Measurements from ENCODE around the gene SLC9A7. TPM values are rescaled to one million over a fixed set of nuclear protein-coding genes. Genes with fewer than 3 reads are reported as not detected.
A peak's percentile ranks its signal among the peaks of the same experiment; 100 is the strongest.
"Not testable (repeated sequence)": the region's sequence is repeated elsewhere in the genome, so short reads cannot be mapped to it uniquely, and the experiment has no call there.

SLC9A7 gene
- 1 to 10 TPM; 2.9 to 3.9 TPM for total RNA-seq

DNA sequence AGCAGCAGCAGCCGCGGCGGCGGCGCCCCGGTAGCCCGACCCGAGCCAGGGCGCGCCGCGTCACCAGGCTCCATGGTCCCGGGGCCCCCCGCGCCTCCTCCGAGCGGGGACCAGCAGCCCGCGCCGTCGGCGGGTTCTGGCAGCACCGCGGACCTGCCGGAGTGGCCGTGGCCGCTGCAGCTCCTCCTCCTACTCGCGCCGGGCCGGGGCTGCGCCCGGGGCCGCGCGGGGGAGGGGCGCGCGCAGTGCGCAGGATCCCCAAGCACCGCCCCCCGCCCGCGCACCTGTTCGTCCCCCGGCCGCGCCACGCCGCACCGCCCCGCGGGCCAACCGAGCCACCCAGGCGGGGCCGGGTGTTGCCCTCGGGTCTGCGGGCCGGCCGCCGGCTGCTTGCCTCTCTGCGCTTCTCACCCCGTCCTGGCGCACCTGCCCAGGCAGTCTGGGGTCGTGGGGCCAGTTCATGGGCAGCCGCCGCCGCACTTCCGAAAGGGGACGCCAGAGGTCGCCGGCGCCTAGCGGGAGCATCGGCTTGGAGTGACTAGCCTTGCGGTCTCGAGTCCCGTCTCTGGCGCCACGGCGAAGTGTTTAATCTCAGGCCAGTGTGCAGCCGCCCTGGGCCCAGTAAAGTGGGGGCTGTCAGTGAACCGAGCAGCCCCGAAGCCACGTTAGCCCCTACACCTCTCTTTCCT lies at the start of gene SLC9A7:
Gene SLC9A7, minus strand, starts transcription at position 163 of the 689 bp plus-strand sequence. Its CDS starts 89 bp downstream, at position 74.
- POLR2A ChIA-PET = interaction anchor here (1.0 kb wide), 1 partner anchor 54 kb away, joined by 3 read pairs; no protein-coding TSS in a partner anchor

DNA sequence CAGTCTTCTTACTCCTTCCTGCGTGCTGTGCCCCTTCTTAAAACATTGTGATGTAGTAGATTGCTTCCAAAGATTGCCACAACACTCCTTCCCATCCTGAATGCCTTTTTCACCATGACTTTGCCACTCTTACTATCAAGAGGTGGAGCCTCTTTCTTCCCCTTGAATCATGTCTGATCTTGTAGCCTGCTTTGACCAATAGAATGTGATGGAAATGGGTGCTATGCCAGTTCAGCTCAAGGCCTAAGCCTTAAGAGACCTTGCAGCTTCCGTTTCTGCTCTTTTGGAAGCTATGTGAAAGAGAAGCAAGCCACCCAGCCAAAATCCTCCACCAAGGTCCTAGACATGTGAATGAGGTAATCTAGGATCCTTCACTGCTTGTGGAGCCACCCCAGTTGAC lies 46.4 kb upstream of the SLC9A7 start:
- Mint-ChIP-seq H3K36me3 (no peaks in the 10 kb centered on the region), H3K9me3 (no peaks in the 10 kb centered on the region), H3K27ac (no peak overlapping the region), H3K27me3 (peaks cover 12% of the 10 kb centered on the region), H3K4me3 (no peak overlapping the region), H3K4me1 (no peaks in the 10 kb centered on the region)
- DNase-seq (no peak), ATAC-seq (ENCODE audit: low read depth) (no peak)
- POLR2A ChIA-PET = no interaction called here

More for the DNA sequence above, at the start of gene SLC9A7:
- H3K9me3 Mint-ChIP-seq = no peaks in the 10 kb centered on the region
- no peaks in the 10 kb centered on the region for H3K36me3 Mint-ChIP-seq
- peak within 1 kb of the TSS; percentile 73 for H3K27ac Mint-ChIP-seq
- ATAC-seq (ENCODE audit: low read depth) (peak; percentile 85), DNase-seq (peak; percentile 86)
- H3K27me3 Mint-ChIP-seq = peaks cover 5% of the 10 kb centered on the region
- H3K4me1 Mint-ChIP-seq = peaks cover 17% of the 10 kb centered on the region
- peak within 1 kb of the TSS; percentile 88 for H3K4me3 Mint-ChIP-seq

DNA sequence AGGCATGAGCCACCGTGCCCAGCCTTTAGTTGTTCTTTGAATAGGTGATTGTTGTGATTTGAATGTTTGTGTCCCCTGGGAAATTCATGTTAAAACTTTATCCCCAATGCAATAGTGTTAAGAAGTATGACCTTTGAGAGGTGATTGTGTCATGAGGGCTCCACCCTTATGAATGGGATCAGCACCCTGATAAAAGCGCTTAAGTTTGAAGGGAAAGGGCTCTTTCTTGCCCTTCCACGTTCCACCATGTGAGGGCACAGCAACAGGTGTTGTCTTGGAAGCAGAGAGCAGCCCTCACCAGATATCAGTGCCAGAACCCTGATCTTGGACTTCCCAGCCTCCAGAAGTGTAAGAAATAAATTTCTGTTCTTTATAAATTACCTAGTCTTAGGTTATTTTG lies 44.2 kb upstream of the SLC9A7 start:
- no peaks in the 10 kb centered on the region for H3K9me3 Mint-ChIP-seq
- H3K4me3 Mint-ChIP-seq = no peak overlapping the region
- H3K27ac Mint-ChIP-seq = no peak overlapping the region
- no peak for ATAC-seq (ENCODE audit: low read depth)
- H3K36me3 Mint-ChIP-seq = no peaks in the 10 kb centered on the region
- H3K4me1 Mint-ChIP-seq = no peaks in the 10 kb centered on the region
- no peak for DNase-seq
- peaks cover 10% of the 10 kb centered on the region for H3K27me3 Mint-ChIP-seq
- POLR2A ChIA-PET = no interaction called here

DNA sequence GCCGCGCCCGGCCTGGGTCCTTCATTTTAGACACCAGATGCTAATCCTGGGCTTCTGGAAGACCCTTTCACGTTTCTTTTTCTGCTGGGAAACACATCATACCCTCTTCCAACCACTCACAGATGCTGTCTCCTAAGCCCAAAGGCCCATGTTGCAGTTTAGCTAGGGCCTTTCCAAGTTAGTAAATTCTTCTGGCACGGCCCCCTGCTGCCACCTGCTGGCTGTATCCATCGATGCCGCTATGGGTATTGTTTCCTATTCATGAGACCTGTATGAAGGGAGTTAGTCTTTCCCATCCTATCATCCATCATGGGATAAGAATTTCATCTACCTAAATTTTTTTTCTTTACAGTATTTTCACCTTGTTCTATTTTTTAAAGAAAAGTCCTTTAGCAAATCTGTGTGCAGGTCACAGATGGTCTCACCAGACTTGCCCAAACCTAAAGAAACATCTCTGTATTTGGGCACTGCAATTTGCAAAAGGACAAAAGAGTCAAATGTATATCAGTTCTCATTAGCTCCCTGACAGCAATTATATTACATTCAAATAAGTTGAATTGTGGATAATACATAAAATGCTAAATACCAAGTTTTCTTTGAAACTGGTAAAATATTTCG lies 37.8 kb upstream of the SLC9A7 start:
- ATAC-seq (ENCODE audit: low read depth) (no peak), DNase-seq (peak; percentile 70)
- peaks cover 7% of the 10 kb centered on the region for H3K4me1 Mint-ChIP-seq
- H3K27me3 Mint-ChIP-seq = peaks cover 5% of the 10 kb centered on the region
- POLR2A ChIA-PET = no interaction called here
- H3K36me3 Mint-ChIP-seq = no peaks in the 10 kb centered on the region
- H3K4me3 Mint-ChIP-seq = no peak overlapping the region
- H3K27ac Mint-ChIP-seq = no peak overlapping the region
- no peaks in the 10 kb centered on the region for H3K9me3 Mint-ChIP-seq

DNA sequence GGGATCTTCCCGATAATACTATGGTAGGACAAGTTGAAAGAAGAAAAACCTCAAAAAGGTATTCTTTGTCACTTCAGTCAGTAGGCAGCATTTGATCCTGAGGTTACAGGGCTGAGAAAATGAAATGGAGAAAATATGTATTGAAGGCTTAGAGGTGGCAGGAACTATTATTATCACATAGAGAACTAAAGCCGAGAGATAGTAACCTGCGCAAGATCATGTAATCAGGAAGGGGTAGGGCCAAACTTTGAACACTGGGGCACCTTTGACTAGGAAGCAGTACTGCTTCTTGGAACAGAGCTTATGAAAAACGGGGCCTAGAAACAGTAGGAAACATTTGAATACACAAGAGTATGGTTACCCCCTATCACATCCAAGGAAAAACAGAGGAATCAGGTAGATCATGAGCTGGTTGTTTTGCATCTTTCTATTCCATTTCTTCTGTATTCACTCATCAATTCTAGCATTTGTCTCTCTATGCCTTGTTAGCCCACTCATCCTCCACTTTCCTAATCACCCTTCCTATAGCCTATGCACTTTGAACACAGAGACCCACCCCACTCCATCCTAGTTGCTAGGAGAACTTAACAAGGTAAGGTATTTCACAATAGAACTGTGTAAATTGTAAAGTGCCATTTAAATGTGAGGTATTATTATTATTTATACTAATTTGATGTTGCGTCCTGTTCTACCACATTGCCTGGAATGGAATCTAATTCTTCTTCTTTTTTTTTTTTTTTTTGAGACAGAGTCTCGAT lies 34.6 kb upstream of the SLC9A7 start:
- Mint-ChIP-seq H3K4me3 (no peak overlapping the region), H3K27ac (no peak overlapping the region), H3K9me3 (no peaks in the 10 kb centered on the region), H3K36me3 (no peaks in the 10 kb centered on the region), H3K4me1 (peaks cover 7% of the 10 kb centered on the region), H3K27me3 (no peaks in the 10 kb centered on the region)
- DNase-seq (no peak), ATAC-seq (ENCODE audit: low read depth) (no peak)
- POLR2A ChIA-PET = no interaction called here

DNA sequence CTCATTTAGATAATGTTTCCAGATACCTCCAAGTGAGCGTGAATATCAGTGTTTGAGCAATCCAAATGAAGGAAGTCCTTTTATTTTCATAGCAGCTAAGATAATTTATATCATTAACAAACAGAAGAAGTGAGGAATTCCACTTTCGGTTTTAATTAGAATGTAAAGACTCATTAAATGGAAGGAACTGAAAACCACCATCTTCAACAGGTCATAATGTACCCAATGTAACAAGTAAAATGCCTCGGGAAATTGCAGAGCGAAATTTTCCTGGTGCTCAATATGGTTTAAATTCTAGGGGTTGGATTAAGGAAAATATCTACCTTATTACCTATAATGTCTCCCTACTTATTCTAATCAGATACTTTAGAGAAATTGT lies 33.9 kb upstream of the SLC9A7 start:
- H3K27ac Mint-ChIP-seq = peak overlapping the region; percentile 7

DNA sequence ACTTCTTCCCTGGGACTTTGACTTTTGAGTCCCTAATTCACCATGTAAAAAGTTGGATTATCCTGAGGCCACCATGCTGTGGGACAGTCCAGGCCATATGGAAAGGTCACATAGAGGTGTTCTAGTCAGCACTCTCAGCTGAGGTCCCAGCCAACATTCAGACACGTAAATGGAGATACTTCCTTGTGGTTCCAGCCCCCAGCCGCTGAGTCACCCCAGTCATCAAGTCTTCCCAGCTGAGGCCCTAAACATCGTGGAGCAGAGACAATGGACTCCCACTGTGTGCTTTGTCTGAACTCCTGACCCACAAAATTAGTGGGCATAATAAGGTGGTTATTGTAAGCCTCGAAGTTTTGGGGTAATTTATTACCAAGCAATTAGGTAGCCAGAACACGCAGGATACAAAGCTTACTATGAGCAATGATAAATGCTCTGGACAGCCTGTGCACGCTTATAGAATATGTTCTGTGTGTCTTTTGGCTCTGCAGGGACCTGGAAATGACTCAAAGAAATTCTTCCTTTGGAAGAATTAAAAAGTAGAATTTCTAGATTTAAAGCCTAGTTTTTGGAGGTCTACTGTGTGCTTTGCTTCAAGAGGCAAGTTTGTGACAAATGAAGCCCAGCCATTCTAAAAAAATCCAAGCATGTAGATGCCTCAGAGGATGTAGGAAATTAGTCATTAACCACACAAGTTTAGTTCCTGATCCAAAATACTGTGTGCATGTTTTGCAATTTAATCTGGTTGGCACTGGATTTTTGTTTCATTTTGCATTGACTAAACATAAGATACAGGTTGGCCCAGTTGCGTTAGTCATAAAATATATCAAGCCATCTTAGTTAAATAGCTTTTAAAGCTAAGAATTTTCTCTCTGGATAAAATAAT lies 33.2 kb upstream of the SLC9A7 start:
- Mint-ChIP-seq H3K4me3 (peak overlapping the region; percentile 4), H3K27ac (peak overlapping the region; percentile 7), H3K36me3 (no peaks in the 10 kb centered on the region), H3K4me1 (peaks cover 7% of the 10 kb centered on the region), H3K27me3 (no peaks in the 10 kb centered on the region), H3K9me3 (no peaks in the 10 kb centered on the region)
- ATAC-seq (ENCODE audit: low read depth) = peak; percentile 50
- POLR2A ChIA-PET = interaction anchor here (0.6 kb wide), 1 partner anchor 267 kb away, joined by 3 read pairs; no protein-coding TSS in a partner anchor
- DNase-seq = no peak

More for the DNA sequence above, 33.9 kb upstream of the SLC9A7 start:
- H3K4me1 Mint-ChIP-seq = peaks cover 7% of the 10 kb centered on the region
- no peaks in the 10 kb centered on the region for H3K27me3 Mint-ChIP-seq
- H3K4me3 Mint-ChIP-seq = peak overlapping the region; percentile 4
- ATAC-seq (ENCODE audit: low read depth) = no peak
- DNase-seq = no peak
- no peaks in the 10 kb centered on the region for H3K9me3 Mint-ChIP-seq
- no peaks in the 10 kb centered on the region for H3K36me3 Mint-ChIP-seq
- POLR2A ChIA-PET = interaction anchor here (0.6 kb wide), 1 partner anchor 267 kb away, joined by 3 read pairs; no protein-coding TSS in a partner anchor

DNA sequence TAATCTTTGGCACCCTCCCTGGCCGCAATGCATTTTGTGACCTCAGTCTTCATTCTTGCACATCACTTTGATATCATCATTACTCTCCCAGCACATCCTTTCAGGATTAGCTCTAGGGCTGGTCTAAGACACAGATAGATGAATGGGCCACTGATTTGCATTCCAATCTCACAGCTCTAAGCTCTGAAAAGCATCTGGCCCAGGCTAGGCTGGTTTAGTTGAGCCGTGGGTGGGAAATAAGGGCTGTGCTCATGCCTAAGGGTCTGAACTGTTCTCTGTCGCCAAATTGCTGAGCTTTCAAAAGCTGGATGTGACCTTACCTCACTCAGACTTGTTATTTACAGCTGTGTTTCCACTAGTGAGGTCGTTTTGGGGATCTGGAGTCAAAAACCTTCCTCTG lies 30.0 kb upstream of the SLC9A7 start:
- Mint-ChIP-seq H3K27me3 (no peaks in the 10 kb centered on the region), H3K9me3 (no peaks in the 10 kb centered on the region), H3K4me3 (no peak overlapping the region), H3K4me1 (peaks cover 7% of the 10 kb centered on the region), H3K36me3 (no peaks in the 10 kb centered on the region), H3K27ac (no peak overlapping the region)
- no peak for ATAC-seq (ENCODE audit: low read depth)
- POLR2A ChIA-PET = no interaction called here
- no peak for DNase-seq

DNA sequence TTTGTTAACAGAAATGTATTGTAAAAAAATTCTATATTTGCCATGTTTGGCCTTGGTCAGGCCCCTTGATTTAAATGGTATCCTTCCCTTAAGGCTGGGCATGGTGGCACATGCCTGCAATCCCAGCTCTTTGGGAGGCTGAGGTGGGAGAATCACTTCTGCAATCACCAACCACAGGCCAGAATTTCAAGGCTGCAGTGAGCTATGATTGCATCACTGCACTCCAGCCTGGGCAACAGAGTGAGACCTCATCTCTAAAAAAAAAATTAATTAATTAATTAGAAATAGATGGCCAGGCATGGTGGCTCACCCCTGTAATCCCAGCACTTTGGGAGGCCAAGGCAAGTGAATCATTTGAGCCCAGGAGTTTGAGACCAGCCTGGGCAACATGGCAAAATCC lies 25.5 kb upstream of the SLC9A7 start:
- POLR2A ChIA-PET; H3K9me3 Mint-ChIP-seq; H3K4me3 Mint-ChIP-seq; H3K27me3 Mint-ChIP-seq; DNase-seq; ATAC-seq (ENCODE audit: low read depth); H3K4me1 Mint-ChIP-seq; H3K27ac Mint-ChIP-seq; H3K36me3 Mint-ChIP-seq: not testable (repeated sequence)

DNA sequence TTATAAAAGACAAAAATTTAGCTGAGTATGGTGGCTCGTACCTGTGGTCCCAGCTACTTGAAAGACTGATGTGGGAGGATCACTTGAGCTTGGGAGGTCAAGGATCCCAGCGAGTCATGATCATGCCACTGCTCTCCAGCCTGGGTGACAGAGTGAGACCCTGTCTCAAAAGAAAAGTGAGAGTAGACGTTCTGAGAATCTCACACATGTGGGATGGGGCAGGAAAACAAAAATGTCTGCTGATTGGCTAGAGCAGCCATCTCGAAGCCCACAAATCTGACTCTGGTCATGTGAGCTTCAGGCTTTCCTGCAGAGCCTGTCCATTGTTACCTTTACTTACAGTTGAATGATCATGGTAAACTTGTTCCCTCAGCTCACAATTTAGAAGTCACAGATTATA lies 23.1 kb upstream of the SLC9A7 start:
- no peaks in the 10 kb centered on the region for H3K36me3 Mint-ChIP-seq
- ATAC-seq (ENCODE audit: low read depth) (no peak), DNase-seq (no peak)
- peaks cover 2% of the 10 kb centered on the region for H3K4me1 Mint-ChIP-seq
- H3K27ac Mint-ChIP-seq = no peak overlapping the region
- POLR2A ChIA-PET = no interaction called here
- H3K9me3 Mint-ChIP-seq = no peaks in the 10 kb centered on the region
- H3K4me3 Mint-ChIP-seq = no peak overlapping the region
- H3K27me3 Mint-ChIP-seq = peaks cover 3% of the 10 kb centered on the region

DNA sequence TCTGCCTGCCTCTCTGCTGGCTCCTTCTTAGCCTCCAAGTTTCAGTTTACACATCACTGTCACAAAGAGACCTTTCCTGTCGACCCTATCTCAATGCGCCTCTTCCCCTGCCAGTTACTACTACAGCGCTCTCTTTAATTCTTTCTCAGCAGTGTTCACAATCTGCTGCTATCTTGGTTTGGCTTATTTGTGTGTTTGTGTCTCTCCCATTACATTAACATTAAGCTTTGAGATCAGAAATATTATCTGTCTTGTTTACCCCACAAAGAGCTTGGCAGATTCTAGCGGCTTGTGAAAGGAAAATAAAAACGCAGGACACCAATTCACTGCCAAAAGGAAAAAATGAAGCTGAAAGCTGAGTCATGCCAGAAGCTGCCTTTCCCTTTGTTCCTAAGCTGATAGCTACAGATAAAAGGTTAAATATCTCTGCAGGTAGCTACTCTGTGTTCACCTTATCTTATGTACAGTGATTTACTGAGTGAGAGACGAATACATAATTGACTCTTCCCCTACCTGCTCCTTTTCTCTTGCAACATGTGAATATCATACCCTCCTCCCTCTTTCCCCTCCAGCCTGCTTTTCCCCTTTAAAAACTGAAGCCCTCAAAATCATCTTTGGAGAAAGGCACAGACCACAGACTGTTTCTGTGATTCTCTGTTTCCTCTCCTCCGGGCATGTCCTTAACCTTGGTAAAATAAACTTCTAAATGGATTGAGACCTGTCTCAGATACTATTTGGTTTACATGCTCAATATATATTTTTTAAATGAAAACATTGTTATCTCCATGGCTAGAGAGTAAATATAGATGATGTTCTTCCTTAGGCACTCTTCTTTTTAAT lies 19.3 kb upstream of the SLC9A7 start:
- Mint-ChIP-seq H3K4me3 (no peak overlapping the region), H3K27me3 (peaks cover 5% of the 10 kb centered on the region), H3K36me3 (no peaks in the 10 kb centered on the region), H3K27ac (no peak overlapping the region), H3K9me3 (peaks cover 2% of the 10 kb centered on the region), H3K4me1 (peaks cover 2% of the 10 kb centered on the region)
- POLR2A ChIA-PET = no interaction called here
- no peak for ATAC-seq (ENCODE audit: low read depth)
- DNase-seq = no peak

DNA sequence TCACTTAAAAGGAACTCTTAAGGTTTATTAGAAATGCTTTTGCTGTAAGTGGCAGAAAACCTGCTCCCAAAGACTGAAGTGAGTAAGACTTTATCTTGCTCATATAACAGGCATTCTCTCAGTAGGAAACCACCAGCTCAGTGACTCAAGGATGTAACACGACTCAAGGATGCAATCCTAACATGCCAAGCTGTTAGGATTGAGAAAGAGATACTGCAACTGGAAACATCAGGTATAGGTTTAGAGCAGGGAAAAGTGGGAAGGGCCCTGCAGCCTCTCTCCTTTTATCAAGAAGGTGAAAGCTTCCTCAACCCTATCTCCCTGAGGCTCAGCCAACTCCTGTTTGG lies 11.9 kb upstream of the SLC9A7 start:
- H3K9me3 Mint-ChIP-seq = peaks cover 2% of the 10 kb centered on the region
- peaks cover 2% of the 10 kb centered on the region for H3K27me3 Mint-ChIP-seq
- DNase-seq (no peak), ATAC-seq (ENCODE audit: low read depth) (no peak)
- H3K36me3 Mint-ChIP-seq = no peaks in the 10 kb centered on the region
- H3K27ac Mint-ChIP-seq = no peak overlapping the region
- POLR2A ChIA-PET = no interaction called here
- no peaks in the 10 kb centered on the region for H3K4me1 Mint-ChIP-seq
- H3K4me3 Mint-ChIP-seq = no peak overlapping the region
